ENCODE data around the gene PAN3.

GRCh38 chr13:28166257-28166656 is 27.9 kb downstream of the PAN3 start:
- TF ChIP-seq CTCF (IDR thresholded peaks at IDR 0.05): no peak
- TF ChIP-seq POLR2A (IDR thresholded peaks at IDR 0.05; ENCODE audit: low read depth): no peak
- TF ChIP-seq POLR2AphosphoS5 (IDR thresholded peaks at IDR 0.05): no peak

Data from esophagus muscularis mucosa (tissue), 3 donors.